Suprapubic skin (tissue), 4 donors: ENCODE measurements around the gene RGS4. TPM values are rescaled to one million over a fixed set of nuclear protein-coding genes. Genes with fewer than 3 reads are reported as not detected.
A peak's percentile ranks its signal among the peaks of the same experiment; 100 is the strongest.

Source experiments
- DNase-seq, 2 donors: peaks; one replicate each; pipeline ENCODE4 v3.0.0-alpha.2; 2019; ENCODE audit warnings: low spot score in 2 of 2
- H3K27ac ChIP-seq: fragments of 200-600 bp; sonication (generic); one replicate; pipeline ENCODE4 v1.5.1; 2019
- H3K27me3 ChIP-seq: fragments of 200-600 bp; sonication (generic); one replicate; pipeline ENCODE4 v1.5.1; 2019
- H3K36me3 ChIP-seq: fragments of 200-600 bp; sonication (generic); one replicate; pipeline ENCODE4 v1.5.1; 2019
- H3K4me1 ChIP-seq: fragments of 200-600 bp; sonication (generic); one replicate; pipeline ENCODE4 v1.5.1; 2019
- H3K4me3 ChIP-seq: fragments of 200-600 bp; sonication (generic); one replicate; pipeline ENCODE4 v1.5.1; 2019; ENCODE audit warnings: mild to moderate bottlenecking
- H3K9me3 ChIP-seq: fragments of 200-600 bp; sonication (generic); one replicate; pipeline ENCODE4 v1.5.1; 2019
- CTCF ChIP-seq, 2 donors: fragments of 200-600 bp in 1 of 2; fragments of 450-650 bp in 1 of 2; sonication (generic) in 1 of 2; IDR thresholded peaks; one replicate each; pipeline ENCODE4 v1.5.1; 2016 to 2019; ENCODE audit warnings: antibody characterized with exemption in 2 of 2, mild to moderate bottlenecking in 1 of 2, moderate library complexity in 1 of 2
- EP300 ChIP-seq: sonication (generic); formaldehyde crosslinking; IDR thresholded peaks from one replicate; pipeline ENCODE4 v1.6.1; 2017; ENCODE audit warnings: antibody characterized with exemption
- POLR2A ChIP-seq, 2 donors: fragments of 450-650 bp; IDR thresholded peaks; one replicate each; pipeline ENCODE4 v1.6.1; 2017; ENCODE audit warnings: antibody characterized with exemption in 2 of 2, mild to moderate bottlenecking in 2 of 2, moderate library complexity in 2 of 2
- POLR2AphosphoS5 ChIP-seq, 3 donors: sonication (generic); formaldehyde crosslinking; IDR thresholded peaks; one replicate each; pipeline ENCODE4 v1.6.1; 2017; ENCODE audit warnings: antibody characterized with exemption in 3 of 3
- WGBS: methylation state at CpG from one replicate; pipeline ENCODE4 v1.1.5; 2018; 5-methylcytosine and 5-hydroxymethylcytosine counted together
- total RNA-seq, 4 donors: library from RNA; depleted of rRNA; stranded (reverse); fragments of >200 nt; gene quantifications; one replicate each; pipeline ENCODE4 v1.1.0, GENCODE V29; 2016

RGS4 gene
- not detected for total RNA-seq

- Histone ChIP-seq H3K4me1 (peaks cover 8% of the 10 kb centered on the region), H3K27ac (no peak within 1 kb of the TSS), H3K27me3 (peaks cover 12% of the 10 kb centered on the region), H3K36me3 (no peaks in the 10 kb centered on the region), H3K9me3 (no peaks in the 10 kb centered on the region), H3K4me3 (peak within 1 kb of the TSS; percentile 22)
- no peak for DNase-seq
- TF ChIP-seq CTCF (IDR thresholded peaks at IDR 0.05) (no peak), POLR2AphosphoS5 (IDR thresholded peaks at IDR 0.05) (no peak), EP300 (no peak), POLR2A (IDR thresholded peaks at IDR 0.05) (no peak)
- WGBS, result 3% methylated on average over 13 of the region's 13 CpGs
Measured at GRCh38 chr1:163069142-163069541, at the start of gene RGS4. TSS of gene RGS4 (plus strand) at chr1:163069361. CDS start at chr1:163069485, 124 bp downstream.

GRCh38 chr1:163022129-163022528 is 47.0 kb upstream of the RGS4 start:
- H3K36me3 ChIP-seq, result no peaks in the 10 kb centered on the region
- H3K9me3 ChIP-seq, result peaks cover 6% of the 10 kb centered on the region
- no peaks in the 10 kb centered on the region for H3K4me1 ChIP-seq
- TF ChIP-seq POLR2AphosphoS5 (IDR thresholded peaks at IDR 0.05) (no peak), EP300 (no peak), POLR2A (IDR thresholded peaks at IDR 0.05) (no peak), CTCF (IDR thresholded peaks at IDR 0.05) (no peak)
- H3K27ac ChIP-seq, result no peak overlapping the region
- no peak for DNase-seq
- H3K4me3 ChIP-seq, result no peak overlapping the region
- no peaks in the 10 kb centered on the region for H3K27me3 ChIP-seq

DNA sequence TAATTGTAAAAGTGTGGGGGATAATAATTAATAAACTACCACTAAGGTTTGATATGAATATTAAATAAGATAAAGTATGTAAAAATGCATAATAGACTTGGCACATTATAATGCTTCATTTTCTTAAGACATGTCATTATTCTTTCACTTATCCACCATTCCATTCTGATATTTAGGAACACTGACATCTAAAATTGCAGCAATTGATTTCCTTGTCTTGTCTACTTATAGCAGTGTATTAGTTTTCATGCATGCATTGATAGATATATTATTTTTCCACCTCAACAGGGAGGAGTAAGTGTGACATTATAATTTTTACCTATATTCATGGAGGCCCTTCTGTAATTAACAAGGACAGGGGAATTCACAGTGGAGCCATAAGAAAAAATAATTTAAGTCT is 41.6 kb upstream of the RGS4 start:
- Histone ChIP-seq H3K4me3 (no peak overlapping the region), H3K4me1 (no peaks in the 10 kb centered on the region), H3K36me3 (no peaks in the 10 kb centered on the region), H3K27ac (no peak overlapping the region), H3K27me3 (no peaks in the 10 kb centered on the region), H3K9me3 (peaks cover 6% of the 10 kb centered on the region)
- TF ChIP-seq POLR2AphosphoS5 (IDR thresholded peaks at IDR 0.05) (no peak), CTCF (IDR thresholded peaks at IDR 0.05) (no peak), POLR2A (IDR thresholded peaks at IDR 0.05) (no peak), EP300 (no peak)
- no peak for DNase-seq

GRCh38 chr1:163029901-163030300 is 39.3 kb upstream of the RGS4 start:
- DNase-seq, result no peak
- Histone ChIP-seq H3K4me3 (no peak overlapping the region), H3K9me3 (no peaks in the 10 kb centered on the region), H3K27ac (no peak overlapping the region), H3K4me1 (no peaks in the 10 kb centered on the region), H3K36me3 (no peaks in the 10 kb centered on the region), H3K27me3 (no peaks in the 10 kb centered on the region)
- 85% methylated on average over 5 of the region's 5 CpGs for WGBS
- TF ChIP-seq POLR2A (IDR thresholded peaks at IDR 0.05), result no peak
- no peak for TF ChIP-seq EP300
- TF ChIP-seq CTCF (IDR thresholded peaks at IDR 0.05), result no peak
- TF ChIP-seq POLR2AphosphoS5 (IDR thresholded peaks at IDR 0.05), result no peak

DNA sequence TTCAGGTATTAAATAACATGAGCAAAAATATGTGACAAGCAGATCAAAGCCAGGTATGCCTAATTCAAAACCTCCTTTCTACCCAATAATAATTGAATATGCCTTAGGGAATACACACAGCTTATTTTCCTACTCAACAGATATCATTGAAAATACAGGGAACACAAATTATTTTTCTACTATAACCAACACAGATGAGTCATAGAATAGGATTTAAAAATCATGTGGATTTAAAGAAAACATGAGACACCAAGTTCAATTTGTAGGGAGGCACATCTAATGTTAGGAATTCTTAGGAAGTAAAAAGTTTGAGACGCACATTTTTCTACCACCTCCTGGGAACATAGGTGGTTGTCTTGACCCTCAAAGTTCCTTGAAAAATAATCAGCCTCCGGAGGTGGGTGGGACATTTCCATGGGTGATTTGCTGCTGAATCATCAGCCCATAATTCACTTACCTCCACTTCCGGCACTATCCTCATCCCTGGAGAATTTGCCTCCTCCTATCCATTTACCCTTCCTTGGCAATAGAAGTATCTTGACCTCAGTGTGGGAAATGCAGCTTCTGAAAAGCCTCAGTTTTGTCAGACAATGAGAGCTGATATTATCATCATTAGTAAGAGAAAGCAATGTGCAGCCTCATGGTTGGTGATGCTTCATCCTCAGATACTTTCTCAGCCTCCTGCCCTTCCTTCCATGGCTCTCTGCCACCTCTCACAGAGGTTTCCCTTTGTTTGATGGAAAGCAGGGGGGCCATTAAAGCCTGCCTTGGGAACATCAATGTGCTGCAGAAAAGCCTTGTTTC is 33.5 kb upstream of the RGS4 start:
- Histone ChIP-seq H3K27me3 (no peaks in the 10 kb centered on the region), H3K27ac (no peak overlapping the region), H3K36me3 (no peaks in the 10 kb centered on the region), H3K9me3 (no peaks in the 10 kb centered on the region), H3K4me1 (no peaks in the 10 kb centered on the region), H3K4me3 (no peak overlapping the region)
- DNase-seq, result no peak
- no peak for TF ChIP-seq EP300
- TF ChIP-seq POLR2A (IDR thresholded peaks at IDR 0.05), result no peak
- TF ChIP-seq POLR2AphosphoS5 (IDR thresholded peaks at IDR 0.05), result no peak
- TF ChIP-seq CTCF (IDR thresholded peaks at IDR 0.05), result no peak
- 23% methylated on average over 3 of the region's 3 CpGs for WGBS
